ENCODE measurements around the gene GSG1.

The GSG1 gene

GRCh38 chr12:13103391-13104033, at the start of gene GSG1:
TSS of gene GSG1 (minus strand) at chr12:13103667. CDS start at chr12:13103512, 155 bp downstream.
- TF ChIP-seq CEBPB (IDR thresholded peaks at IDR 0.05) (no peak), FOXM1 (IDR thresholded peaks at IDR 0.05; ENCODE audit: borderline replicate concordance, low read depth) (no peak), CREB1 (IDR thresholded peaks at IDR 0.05; ENCODE audit: low read depth) (no peak), USF1 (IDR thresholded peaks at IDR 0.05) (no peak), EGR1 (IDR thresholded peaks at IDR 0.05) (no peak), EP300 (IDR thresholded peaks at IDR 0.05; ENCODE audit: borderline replicate concordance) (no peak), MAX (IDR thresholded peaks at IDR 0.05) (no peak), TAF1 (IDR thresholded peaks at IDR 0.05; ENCODE audit: low read depth) (no peak), REST (IDR thresholded peaks at IDR 0.05; ENCODE audit: low read depth) (no peak), TCF12 (IDR thresholded peaks at IDR 0.05; ENCODE audit: low read depth) (no peak), YY1 (IDR thresholded peaks at IDR 0.05; ENCODE audit: low read depth) (no peak), RAD21 (IDR thresholded peaks at IDR 0.05; ENCODE audit: low read depth) (no peak), ZBTB7A (IDR thresholded peaks at IDR 0.05; ENCODE audit: low read depth) (no peak), TEAD4 (IDR thresholded peaks at IDR 0.05) (no peak), NFIC (IDR thresholded peaks at IDR 0.05) (no peak)

GRCh38 chr12:13153180-13153579, 49.7 kb upstream of the GSG1 start:
- no peak for TF ChIP-seq YY1 (IDR thresholded peaks at IDR 0.05; ENCODE audit: low read depth)
- no peak for TF ChIP-seq CREB1 (IDR thresholded peaks at IDR 0.05; ENCODE audit: low read depth)

- no peak for TF ChIP-seq ZBTB7A (IDR thresholded peaks at IDR 0.05; ENCODE audit: low read depth)
- no peak for TF ChIP-seq TCF12 (IDR thresholded peaks at IDR 0.05; ENCODE audit: low read depth)
- no peak for TF ChIP-seq CEBPB (IDR thresholded peaks at IDR 0.05)
- TF ChIP-seq TAF1 (IDR thresholded peaks at IDR 0.05; ENCODE audit: low read depth), result no peak
- no peak for TF ChIP-seq EGR1 (IDR thresholded peaks at IDR 0.05)
- TF ChIP-seq TEAD4 (IDR thresholded peaks at IDR 0.05), result no peak
- no peak for TF ChIP-seq MAX (IDR thresholded peaks at IDR 0.05)
- TF ChIP-seq USF1 (IDR thresholded peaks at IDR 0.05), result no peak
- no peak for TF ChIP-seq REST (IDR thresholded peaks at IDR 0.05; ENCODE audit: low read depth)
- TF ChIP-seq RAD21 (IDR thresholded peaks at IDR 0.05; ENCODE audit: low read depth), result no peak
- TF ChIP-seq NFIC (IDR thresholded peaks at IDR 0.05), result no peak
- no peak for TF ChIP-seq CREB1 (IDR thresholded peaks at IDR 0.05; ENCODE audit: low read depth)
- TF ChIP-seq YY1 (IDR thresholded peaks at IDR 0.05; ENCODE audit: low read depth), result no peak
- no peak for TF ChIP-seq EP300 (IDR thresholded peaks at IDR 0.05; ENCODE audit: borderline replicate concordance)
- TF ChIP-seq FOXM1 (IDR thresholded peaks at IDR 0.05; ENCODE audit: borderline replicate concordance, low read depth), result no peak
Observed at GRCh38 chr12:13152756-13153155, 49.3 kb upstream of the GSG1 start.

- TF ChIP-seq NFIC (IDR thresholded peaks at IDR 0.05) (no peak), CEBPB (IDR thresholded peaks at IDR 0.05) (no peak), EGR1 (IDR thresholded peaks at IDR 0.05) (no peak), EP300 (IDR thresholded peaks at IDR 0.05; ENCODE audit: borderline replicate concordance) (no peak), TEAD4 (IDR thresholded peaks at IDR 0.05) (no peak), CREB1 (IDR thresholded peaks at IDR 0.05; ENCODE audit: low read depth) (no peak), FOXM1 (IDR thresholded peaks at IDR 0.05; ENCODE audit: borderline replicate concordance, low read depth) (no peak), ZBTB7A (IDR thresholded peaks at IDR 0.05; ENCODE audit: low read depth) (no peak), YY1 (IDR thresholded peaks at IDR 0.05; ENCODE audit: low read depth) (no peak), MAX (IDR thresholded peaks at IDR 0.05) (no peak), TCF12 (IDR thresholded peaks at IDR 0.05; ENCODE audit: low read depth) (no peak), TAF1 (IDR thresholded peaks at IDR 0.05; ENCODE audit: low read depth) (no peak), RAD21 (IDR thresholded peaks at IDR 0.05; ENCODE audit: low read depth) (no peak), REST (IDR thresholded peaks at IDR 0.05; ENCODE audit: low read depth) (no peak)
Observed at GRCh38 chr12:13152281-13152680, 48.8 kb upstream of the GSG1 start.
